Hepatocyte (in vitro differentiated cells): Measurements from ENCODE around the gene UTF1. TPM values are rescaled to one million over a fixed set of nuclear protein-coding genes. Genes with fewer than 3 reads are reported as not detected.

Experiments used
- DNase-seq: peaks from one replicate; pipeline ENCODE4 v3.0.0-alpha.2; 2016; ENCODE audit warnings: low spot score
- H2AFZ ChIP-seq: fragments of 200-600 bp; sonication (generic); 2 replicates; pipeline ENCODE4 v1.6.0; 2016; ENCODE audit warnings: antibody characterized with exemption, mild to moderate bottlenecking
- H3K27ac ChIP-seq: fragments of 200-600 bp; sonication (generic); 2 replicates; pipeline ENCODE4 v1.5.1; 2016; ENCODE audit warnings: mild to moderate bottlenecking
- H3K27me3 ChIP-seq: fragments of 200-600 bp; sonication (generic); 2 replicates; pipeline ENCODE4 v1.6.1; 2016
- H3K36me3 ChIP-seq: fragments of 200-600 bp; sonication (generic); replicated peaks from 2 replicates; pipeline ENCODE4 v1.5.1; 2016; ENCODE audit warnings: low read depth; ENCODE audit not compliant: insufficient read depth
- H3K4me1 ChIP-seq: fragments of 200-600 bp; sonication (generic); 2 replicates; pipeline ENCODE4 v1.5.1; 2016; ENCODE audit warnings: mild to moderate bottlenecking, moderate library complexity; ENCODE audit not compliant: insufficient read depth
- H3K4me2 ChIP-seq: fragments of 200-600 bp; sonication (generic); 2 replicates; pipeline ENCODE4 v1.6.0; 2016
- H3K4me3 ChIP-seq: fragments of 200-600 bp; sonication (generic); 2 replicates; pipeline ENCODE4 v1.5.1; 2016; ENCODE audit warnings: mild to moderate bottlenecking
- H3K79me2 ChIP-seq: fragments of 200-600 bp; sonication (generic); 2 replicates; pipeline ENCODE4 v1.6.0; 2017; ENCODE audit warnings: mild to moderate bottlenecking
- H3K9me2 ChIP-seq: fragments of 200-600 bp; sonication (generic); replicated peaks from 2 replicates; pipeline ENCODE4 v1.6.0; 2017; ENCODE audit warnings: mild to moderate bottlenecking; ENCODE audit not compliant: insufficient read depth
- H3K9me3 ChIP-seq: fragments of 200-600 bp; sonication (generic); 2 replicates; pipeline ENCODE4 v1.5.1; 2016; ENCODE audit warnings: low read depth, mild to moderate bottlenecking
- H4K20me1 ChIP-seq: fragments of 200-600 bp; sonication (generic); 2 replicates; pipeline ENCODE4 v1.6.0; 2016; ENCODE audit warnings: mild to moderate bottlenecking; ENCODE audit not compliant: insufficient read depth, poor library complexity, severe bottlenecking
- CTCF ChIP-seq: fragments of 200-600 bp; sonication (generic); IDR thresholded peaks from 2 replicates; pipeline ENCODE4 v1.5.1; 2016; ENCODE audit warnings: antibody characterized with exemption, mild to moderate bottlenecking; ENCODE audit not compliant: poor library complexity
- EZH2 ChIP-seq: fragments of 200-600 bp; sonication (generic); IDR thresholded peaks from 2 replicates; pipeline ENCODE4 v1.6.1; 2016; ENCODE audit warnings: antibody characterized with exemption, mild to moderate bottlenecking, borderline replicate concordance
- EZH2phosphoT487 ChIP-seq: fragments of 200-600 bp; sonication (generic); IDR thresholded peaks from one replicate; pipeline ENCODE4 v1.6.1; 2018; ENCODE audit warnings: antibody characterized with exemption, mild to moderate bottlenecking, low read depth, moderate library complexity; ENCODE audit not compliant: unreplicated experiment, severe bottlenecking
- WGBS: methylation state at CpG from one replicate; pipeline ENCODE4 v1.1.6; 2016; ENCODE audit warnings: low lambda C conversion rate; ENCODE audit errors: missing lambda C conversion rate; 5-methylcytosine and 5-hydroxymethylcytosine counted together
- microRNA counts: library from miRNA; unstranded; fragments of <30 nt; microRNA quantifications from one replicate; lab custom pipeline; 2017
- microRNA-seq: library from miRNA; unstranded; fragments of <30 nt; microRNA quantifications from one replicate; pipeline ENCODE4, GENCODE V29; 2017
- polyA plus RNA-seq: library from polyadenylated mRNA; unstranded; fragments of >200 nt; fragmentation: Nextera tagmentation; extraction: Ambion mirVana; gene quantifications from 2 replicates; pipeline ENCODE4 v1.2.1, GENCODE V29; 2016
- total RNA-seq: library from RNA; depleted of rRNA; stranded (reverse); fragments of >200 nt; gene quantifications from 2 replicates; pipeline ENCODE4 v1.2.3, GENCODE V29; 2014

The UTF1 gene
- total and polyA plus RNA-seq, 2 experiments from 2014 or later = not detected

GRCh38 chr10:133280391-133281059 lies 50.5 kb downstream of the UTF1 start:
- Histone ChIP-seq H4K20me1 (no peaks in the 10 kb centered on the region), H3K36me3 (no peaks in the 10 kb centered on the region), H3K9me3 (no peaks in the 10 kb centered on the region), H3K27ac (no peak overlapping the region), H2AFZ (no peak overlapping the region), H3K79me2 (no peaks in the 10 kb centered on the region), H3K9me2 (no peaks in the 10 kb centered on the region), H3K4me2 (no peak overlapping the region), H3K27me3 (peaks cover 11% of the 10 kb centered on the region), H3K4me1 (peaks cover 32% of the 10 kb centered on the region), H3K4me3 (no peak overlapping the region)
- no peak for TF ChIP-seq EZH2
- no peak for TF ChIP-seq EZH2phosphoT487
- no peak for TF ChIP-seq CTCF
- WGBS = 75% methylated on average over 8 of the region's 10 CpGs
- DNase-seq = no peak

GRCh38 chr10:133281084-133281483 lies 51.1 kb downstream of the UTF1 start:
- Histone ChIP-seq H3K4me2 (no peak overlapping the region), H3K9me3 (no peaks in the 10 kb centered on the region), H3K27me3 (peaks cover 5% of the 10 kb centered on the region), H3K27ac (no peak overlapping the region), H4K20me1 (no peaks in the 10 kb centered on the region), H2AFZ (no peak overlapping the region), H3K36me3 (no peaks in the 10 kb centered on the region), H3K9me2 (no peaks in the 10 kb centered on the region), H3K4me1 (peaks cover 31% of the 10 kb centered on the region), H3K4me3 (no peak overlapping the region), H3K79me2 (no peaks in the 10 kb centered on the region)
- 98% methylated on average over 13 of the region's 15 CpGs for WGBS
- no peak for DNase-seq
- no peak for TF ChIP-seq EZH2phosphoT487
- TF ChIP-seq EZH2 = no peak
- no peak for TF ChIP-seq CTCF

MicroRNA genes within 50 kb of the gene (microRNA counts, 767-probe panel; counts per million panel counts)
- microRNA hsa-miR-202-3p (lab: Ali Mortazavi, UCI) = not detected

Small RNA genes lying within 50 kb of the gene (microRNA-seq; reads per million reads assigned to microRNA genes)
- gene MIR202 = not detected

Other genes starting within 250 kb of the UTF1 start
- gene ADGRA1, start 142.3 kb upstream of the UTF1 start, total RNA-seq = 0.47 TPM in 1 of 2 replicates, not detected in the other
- gene ADGRA1, start 142.3 kb upstream of the UTF1 start, polyA plus RNA-seq = not detected in 2 replicates
- 3.8 and 13.4 TPM in 2 replicates for gene KNDC1, start 70.0 kb upstream of the UTF1 start, total RNA-seq
- gene KNDC1, start 70.0 kb upstream of the UTF1 start, polyA plus RNA-seq = 4.0 and 4.3 TPM in 2 replicates
- not detected in 2 replicates for gene VENTX, start 7.6 kb downstream of the UTF1 start, total RNA-seq
- gene VENTX, start 7.6 kb downstream of the UTF1 start, polyA plus RNA-seq = not detected in 2 replicates
- 1.9 and 5.1 TPM in 2 replicates for gene ADAM8, start 46.7 kb downstream of the UTF1 start, total RNA-seq
- gene ADAM8, start 46.7 kb downstream of the UTF1 start, polyA plus RNA-seq = 3.0 and 5.4 TPM in 2 replicates
- gene TUBGCP2, start 78.7 kb downstream of the UTF1 start, total RNA-seq = 39.9 and 44.8 TPM in 2 replicates
- gene TUBGCP2, start 78.7 kb downstream of the UTF1 start, polyA plus RNA-seq = 51.5 and 54.7 TPM in 2 replicates
- gene ZNF511, start 78.7 kb downstream of the UTF1 start, total RNA-seq = 26.1 and 36.9 TPM in 2 replicates
- 48.5 and 56.9 TPM in 2 replicates for gene ZNF511, start 78.7 kb downstream of the UTF1 start, polyA plus RNA-seq
- gene CALY, start 106.7 kb downstream of the UTF1 start, total RNA-seq = 2.3 TPM in 1 of 2 replicates, not detected in the other
- gene CALY, start 106.7 kb downstream of the UTF1 start, polyA plus RNA-seq = 3.1 and 3.7 TPM in 2 replicates
- gene PRAP1, start 117.2 kb downstream of the UTF1 start, total RNA-seq = 146 and 156 TPM in 2 replicates
- gene PRAP1, start 117.2 kb downstream of the UTF1 start, polyA plus RNA-seq = 178 and 324 TPM in 2 replicates
- gene FUOM, start 127.8 kb downstream of the UTF1 start, total RNA-seq = 17.3 and 34.6 TPM in 2 replicates
- 31.1 and 35.0 TPM in 2 replicates for gene FUOM, start 127.8 kb downstream of the UTF1 start, polyA plus RNA-seq
- gene ECHS1, start 143.1 kb downstream of the UTF1 start, total RNA-seq = 146 TPM in 2 replicates
- gene ECHS1, start 143.1 kb downstream of the UTF1 start, polyA plus RNA-seq = 167 and 204 TPM in 2 replicates
- 11.5 and 12.7 TPM in 2 replicates for gene PAOX, start 149.0 kb downstream of the UTF1 start, total RNA-seq
- 19.6 and 27.6 TPM in 2 replicates for gene PAOX, start 149.0 kb downstream of the UTF1 start, polyA plus RNA-seq
- 53.2 and 57.0 TPM in 2 replicates for gene MTG1, start 163.9 kb downstream of the UTF1 start, total RNA-seq
- gene MTG1, start 163.9 kb downstream of the UTF1 start, polyA plus RNA-seq = 154 and 180 TPM in 2 replicates
- gene SPRN, start 194.4 kb downstream of the UTF1 start, total RNA-seq = 0.28 and 0.97 TPM in 2 replicates
- 2.6 and 2.7 TPM in 2 replicates for gene SPRN, start 194.4 kb downstream of the UTF1 start, polyA plus RNA-seq
- gene SCART1, start 223.7 kb downstream of the UTF1 start, total RNA-seq = 0.16 and 1.00 TPM in 2 replicates
- gene SCART1, start 223.7 kb downstream of the UTF1 start, polyA plus RNA-seq = 0.22 and 0.63 TPM in 2 replicates